Transverse colon (tissue), 4 donors: Measurements from ENCODE around the gene SLC39A11. TPM values are rescaled to one million over a fixed set of nuclear protein-coding genes. Genes with fewer than 3 reads are reported as not detected.

Source experiments
- DNase-seq: peaks from one replicate; pipeline ENCODE4 v3.0.0-alpha.2; 2019
- H3K27ac ChIP-seq, 4 donors: fragments of 200-600 bp; sonication (generic); 2 replicates each; pipeline ENCODE4 v1.5.1; 2016 to 2018; ENCODE audit warnings: inconsistent platforms in 4 of 4
- H3K27me3 ChIP-seq: fragments of 200-600 bp; sonication (generic); 2 replicates; pipeline ENCODE4 v1.5.1; 2017; ENCODE audit warnings: inconsistent platforms
- H3K36me3 ChIP-seq, 4 donors: fragments of 200-600 bp; sonication (generic); 2 replicates each; pipeline ENCODE4 v1.5.1; 2017 to 2019; ENCODE audit warnings: inconsistent platforms in 4 of 4
- H3K4me1 ChIP-seq, 4 donors: fragments of 200-600 bp; sonication (generic); 2 replicates each; pipeline ENCODE4 v1.5.1; 2017 to 2020; ENCODE audit warnings: inconsistent platforms in 4 of 4
- H3K4me3 ChIP-seq, 4 donors: fragments of 200-600 bp; sonication (generic); 1 replicate in 1 of 4; 2 replicates in 3 of 4; pipeline versions ENCODE4 v1.5.1 to v1.6.1; 2017 to 2019; ENCODE audit warnings: inconsistent platforms in 4 of 4
- H3K9me3 ChIP-seq, 2 donors: fragments of 200-600 bp; sonication (generic); 2 replicates each; pipeline ENCODE4 v1.5.1; 2017 to 2019; ENCODE audit warnings: inconsistent platforms in 2 of 2
- CTCF ChIP-seq, 5 experiments: fragments of 200-600 bp in 3 of 5; fragments of 450-650 bp in 2 of 5; sonication (generic) in 3 of 5; IDR thresholded peaks; 1 replicate in 2 of 5; 2 replicates in 3 of 5; pipeline ENCODE4 v1.5.1; 2016 to 2017; ENCODE audit warnings: antibody characterized with exemption in 5 of 5, inconsistent platforms in 3 of 5, mild to moderate bottlenecking in 2 of 5, moderate library complexity in 1 of 5
- EP300 ChIP-seq: sonication (generic); formaldehyde crosslinking; IDR thresholded peaks from one replicate; pipeline ENCODE4 v1.6.1; 2017; ENCODE audit warnings: antibody characterized with exemption, low read depth
- POLR2A ChIP-seq: fragments of 450-650 bp; IDR thresholded peaks from one replicate; pipeline ENCODE4 v1.6.1; 2016; ENCODE audit warnings: antibody characterized with exemption, mild to moderate bottlenecking, moderate library complexity
- POLR2AphosphoS5 ChIP-seq, 3 donors: sonication (generic); formaldehyde crosslinking; IDR thresholded peaks; one replicate each; pipeline ENCODE4 v1.6.1; 2016; ENCODE audit warnings: antibody characterized with exemption in 3 of 3
- WGBS, 2 donors: methylation state at CpG; one replicate each; pipeline ENCODE4 v1.1.5; 2018; ENCODE audit warnings: low coverage in 1 of 2; 5-methylcytosine and 5-hydroxymethylcytosine counted together
- in situ Hi-C, 4 donors: fragments of 200-750 bp; cut with MboI; loops; one replicate each; pipeline versions ENCODE4 v1.15.0 to v1.15.1; 2017; ENCODE audit warnings: low sequenced_read_pairs in 3 of 4, low pct_ligation_motif_present in 1 of 4, low pct_unique_long_range_greater_than_20kb in 1 of 4
- intact Hi-C: fragments of 100-400 bp; cut with DNase I; formaldehyde crosslinking; loops from one replicate; pipeline ENCODE4 v1.15.1; 2023; ENCODE audit warnings: low total_unique reads
- total RNA-seq, 4 donors: library from RNA; depleted of rRNA; stranded (reverse); fragments of >200 nt; gene quantifications; one replicate each; pipeline ENCODE4 v1.1.0, GENCODE V29; 2016

The SLC39A11 gene
- total RNA-seq, 4 donors from 2014 or later = 20.7 to 49.7 (median 33.3) TPM

GRCh38 chr17:72975509-72975908, 117.0 kb downstream of the SLC39A11 start:
- in situ Hi-C loops = loop anchor here in 2 of 4 donors (25.0 kb wide), 2 partner anchors 187 to 413 kb away; partner anchors contain the start of gene SSTR2 (in 2 of the 2)
- 97 to 100% methylated on average over 2 of the region's 2 CpGs for WGBS, 2 donors
- no peak overlapping the region for H3K27ac ChIP-seq

GRCh38 chr17:72974605-72975232, 117.8 kb downstream of the SLC39A11 start:
- Histone ChIP-seq H3K9me3 (peaks cover 0 to 4% of the 10 kb centered on the region in 2 donors), H3K4me1 (peaks cover 0 to 22% (median 13%) of the 10 kb centered on the region in 4 donors), H3K4me3 (no peak overlapping the region), H3K27me3 (peaks cover 6% of the 10 kb centered on the region), H3K36me3 (no peaks in the 10 kb centered on the region), H3K27ac (no peak overlapping the region)
- 69 to 75% methylated on average over 3 to 4 of the region's 4 CpGs for WGBS, 2 donors
- intact Hi-C loops (no loop called here), in situ Hi-C loops (loop anchor here in 2 of 4 donors (25.0 kb wide), 2 partner anchors 188 to 412 kb away; partner anchors contain the start of gene SSTR2 (in 2 of the 2))
- DNase-seq = peak; percentile 43
- TF ChIP-seq POLR2AphosphoS5 (IDR thresholded peaks at IDR 0.05) (no peak), EP300 (no peak), POLR2A (no peak), CTCF (IDR thresholded peaks at IDR 0.05) (no peak)

More at GRCh38 chr17:72975509-72975908, 117.0 kb downstream of the SLC39A11 start:
- H3K4me3 ChIP-seq = no peak overlapping the region
- peaks cover 6% of the 10 kb centered on the region for H3K27me3 ChIP-seq
- peaks cover 0 to 22% (median 13%) of the 10 kb centered on the region in 4 donors for H3K4me1 ChIP-seq
- DNase-seq = no peak
- no peaks in the 10 kb centered on the region for H3K36me3 ChIP-seq
- intact Hi-C loops = no loop called here
- no peak for TF ChIP-seq POLR2AphosphoS5 (IDR thresholded peaks at IDR 0.05)
- no peak for TF ChIP-seq POLR2A
- TF ChIP-seq EP300 = no peak
- no peak for TF ChIP-seq CTCF (IDR thresholded peaks at IDR 0.05)
- H3K9me3 ChIP-seq = peaks cover 0 to 4% of the 10 kb centered on the region in 2 donors

- peaks cover 6% of the 10 kb centered on the region for H3K27me3 ChIP-seq
- no peak for TF ChIP-seq EP300
- no peak for TF ChIP-seq POLR2AphosphoS5 (IDR thresholded peaks at IDR 0.05)
- no peak for TF ChIP-seq CTCF (IDR thresholded peaks at IDR 0.05)
- TF ChIP-seq POLR2A = no peak
- WGBS, 2 donors = 87 to 90% methylated on average over 6 to 9 of the region's 9 CpGs
- no peak overlapping the region for H3K4me3 ChIP-seq
- peaks cover 0 to 15% (median 8%) of the 10 kb centered on the region in 4 donors for H3K4me1 ChIP-seq
- peaks cover 0 to 4% of the 10 kb centered on the region in 2 donors for H3K9me3 ChIP-seq
- no peak overlapping the region for H3K27ac ChIP-seq
- H3K36me3 ChIP-seq = no peaks in the 10 kb centered on the region
- in situ Hi-C loops = loop anchor here in 1 of 4 donors (25.0 kb wide), 1 partner anchor 410 kb away; no protein-coding TSS in a partner anchor
- DNase-seq = no peak
- intact Hi-C loops = no loop called here
These were observed 120.1 kb downstream of the SLC39A11 start for GRCh38 chr17:72972263-72972951.

- TF ChIP-seq CTCF (IDR thresholded peaks at IDR 0.05) = no peak
- TF ChIP-seq POLR2AphosphoS5 (IDR thresholded peaks at IDR 0.05) = no peak
- TF ChIP-seq EP300 = no peak
- no peak for TF ChIP-seq POLR2A
- in situ Hi-C loops = loop anchor here in 1 of 4 donors (25.0 kb wide), 1 partner anchor 409 kb away; no protein-coding TSS in a partner anchor
- WGBS, 2 donors = 88 to 93% methylated on average over 4 to 11 of the region's 11 CpGs
These were observed 121.1 kb downstream of the SLC39A11 start for GRCh38 chr17:72971226-72971880.

More at GRCh38 chr17:72971226-72971880, 121.1 kb downstream of the SLC39A11 start:
- intact Hi-C loops = no loop called here
- Histone ChIP-seq H3K36me3 (no peaks in the 10 kb centered on the region), H3K4me3 (no peak overlapping the region), H3K4me1 (peaks cover 0 to 6% (median 0%) of the 10 kb centered on the region in 4 donors), H3K27ac (no peak overlapping the region), H3K27me3 (peaks cover 6% of the 10 kb centered on the region), H3K9me3 (peaks cover 0 to 4% of the 10 kb centered on the region in 2 donors)
- DNase-seq = no peak
